ENCODE data around the gene HAAO.
"Not testable (repeated sequence)": the region's sequence is repeated elsewhere in the genome, so short reads cannot be mapped to it uniquely, and the experiment has no call there.

The HAAO gene

DNA sequence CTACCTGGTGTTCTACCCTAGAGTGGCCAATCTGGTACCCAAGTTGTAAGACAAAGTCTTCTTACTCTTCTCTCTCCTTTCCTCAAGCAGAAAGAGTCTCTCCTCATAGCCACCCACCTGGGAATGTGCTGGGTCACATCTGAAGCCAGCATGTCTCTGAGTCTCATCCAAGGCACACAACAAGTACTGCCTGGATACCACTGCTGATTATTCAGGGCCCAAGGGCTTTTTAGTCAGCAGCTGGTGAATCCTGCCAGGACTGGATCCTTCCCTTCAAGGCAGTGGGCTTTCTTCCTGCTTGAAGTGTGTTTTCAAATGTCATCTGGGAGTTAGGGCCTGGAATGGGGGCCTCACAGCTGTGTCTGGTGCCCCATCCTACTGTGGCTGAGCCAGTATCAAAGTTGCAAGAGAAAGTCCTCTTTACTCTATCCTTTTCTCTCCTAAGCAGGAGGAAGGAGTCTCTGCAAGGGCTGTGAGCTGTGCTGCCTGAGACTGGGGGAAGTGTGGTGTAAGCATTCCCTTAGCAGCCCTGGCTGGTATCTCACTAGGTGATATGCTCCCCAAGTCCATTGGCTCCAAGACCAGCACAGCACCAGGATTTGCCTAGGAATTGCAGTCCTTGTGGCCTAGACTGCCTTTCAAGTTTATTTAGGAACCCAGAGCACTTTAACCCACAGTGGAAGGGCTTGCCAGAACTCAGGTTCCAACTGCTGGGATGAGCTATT is 55.6 kb downstream of the HAAO start:
- H3K4me3 Mint-ChIP-seq: no peak overlapping the region
- no peak overlapping the region for H3K27ac Mint-ChIP-seq (ENCODE audit: low read depth)
- no peak for ATAC-seq (replicated peaks; ENCODE audit: extremely low read depth, poor library complexity, severe bottlenecking)
- no peaks in the 10 kb centered on the region for H3K27me3 Mint-ChIP-seq
- no peak for DNase-seq (ENCODE audit: low spot score in 2 of 2)
- peaks cover 11% of the 10 kb centered on the region for H3K36me3 Mint-ChIP-seq (ENCODE audit: insufficient read depth)
- no peaks in the 10 kb centered on the region for H3K4me1 Mint-ChIP-seq
- peaks cover 26% of the 10 kb centered on the region for H3K9me3 Mint-ChIP-seq

DNA sequence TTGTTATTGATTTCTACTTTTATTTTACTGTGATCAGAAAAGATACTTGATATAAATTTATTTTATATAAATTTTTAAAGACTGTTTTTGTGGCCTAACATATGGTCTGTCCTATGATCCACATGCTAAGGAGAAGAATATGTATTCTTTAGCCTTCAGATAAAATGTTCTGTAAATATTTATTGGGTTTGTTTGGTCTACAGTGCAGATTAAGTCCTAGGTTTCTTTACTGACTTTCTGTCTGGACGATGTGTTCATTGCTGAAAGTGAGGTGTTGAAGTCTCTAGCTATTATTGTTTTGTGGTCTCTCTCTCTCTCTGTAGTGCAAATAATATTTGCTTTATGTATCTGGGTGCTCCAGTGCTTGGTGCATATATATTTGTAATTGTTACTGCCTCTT is 58.5 kb downstream of the HAAO start:
- no peak for DNase-seq (ENCODE audit: low spot score in 2 of 2)
- H3K4me3 Mint-ChIP-seq: no peak overlapping the region
- H3K27me3 Mint-ChIP-seq: no peaks in the 10 kb centered on the region
- H3K27ac Mint-ChIP-seq (ENCODE audit: low read depth): no peak overlapping the region
- no peaks in the 10 kb centered on the region for H3K4me1 Mint-ChIP-seq
- ATAC-seq (replicated peaks; ENCODE audit: extremely low read depth, poor library complexity, severe bottlenecking): no peak
- H3K36me3 Mint-ChIP-seq (ENCODE audit: insufficient read depth): peaks cover 14% of the 10 kb centered on the region
- peaks cover 26% of the 10 kb centered on the region for H3K9me3 Mint-ChIP-seq

DNA sequence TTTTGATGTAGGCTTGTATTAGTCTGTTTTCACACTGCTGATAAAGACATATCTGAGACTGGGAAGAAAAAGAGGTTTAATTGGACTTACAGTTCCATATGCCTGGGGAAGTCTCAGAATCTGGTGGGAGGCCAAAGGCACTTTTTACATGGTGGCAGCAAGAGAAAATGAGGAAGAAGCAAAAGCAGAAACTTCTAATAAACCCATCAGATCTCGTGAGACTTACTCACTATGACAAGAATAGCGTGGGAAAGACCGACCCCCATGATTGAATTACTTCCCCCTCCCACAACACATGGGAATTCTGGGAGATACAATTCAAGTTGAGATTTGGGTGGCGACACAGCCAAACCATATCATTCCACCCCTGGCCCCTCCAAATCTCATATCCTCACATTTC is 61.1 kb downstream of the HAAO start:
- H3K27me3 Mint-ChIP-seq; H3K27ac Mint-ChIP-seq (ENCODE audit: low read depth); DNase-seq (ENCODE audit: low spot score in 2 of 2); ATAC-seq (replicated peaks; ENCODE audit: extremely low read depth, poor library complexity, severe bottlenecking); H3K4me1 Mint-ChIP-seq; H3K4me3 Mint-ChIP-seq: not testable (repeated sequence)
- H3K9me3 Mint-ChIP-seq: peaks cover 26% of the 10 kb centered on the region
- H3K36me3 Mint-ChIP-seq (ENCODE audit: insufficient read depth): peaks cover 11% of the 10 kb centered on the region

DNA sequence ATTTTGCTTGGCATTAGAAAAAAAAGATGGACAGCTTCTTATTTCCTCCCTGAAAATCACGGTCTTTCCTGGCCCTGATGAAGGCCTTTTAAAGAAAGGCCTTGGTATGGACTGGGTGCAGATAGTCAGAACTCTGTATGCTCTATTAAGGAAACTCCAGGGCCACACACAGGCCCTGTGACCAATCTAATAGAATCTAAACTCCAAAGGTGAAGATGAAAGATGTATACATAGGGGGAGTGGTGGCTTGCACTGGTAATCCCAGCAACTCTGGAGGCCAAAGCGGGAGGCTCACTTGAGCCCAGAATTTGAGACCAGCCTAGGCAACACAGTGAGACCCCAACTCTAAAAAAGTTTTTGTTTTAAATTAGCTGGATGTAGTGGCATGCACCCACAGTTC is 65.7 kb downstream of the HAAO start:
- Mint-ChIP-seq H3K27me3 (no peaks in the 10 kb centered on the region), H3K4me1 (no peaks in the 10 kb centered on the region), H3K4me3 (no peak overlapping the region), H3K36me3 (ENCODE audit: insufficient read depth) (peaks cover 6% of the 10 kb centered on the region), H3K27ac (ENCODE audit: low read depth) (no peak overlapping the region), H3K9me3 (no peaks in the 10 kb centered on the region)
- ATAC-seq (replicated peaks; ENCODE audit: extremely low read depth, poor library complexity, severe bottlenecking) (no peak), DNase-seq (ENCODE audit: low spot score in 2 of 2) (no peak)

DNA sequence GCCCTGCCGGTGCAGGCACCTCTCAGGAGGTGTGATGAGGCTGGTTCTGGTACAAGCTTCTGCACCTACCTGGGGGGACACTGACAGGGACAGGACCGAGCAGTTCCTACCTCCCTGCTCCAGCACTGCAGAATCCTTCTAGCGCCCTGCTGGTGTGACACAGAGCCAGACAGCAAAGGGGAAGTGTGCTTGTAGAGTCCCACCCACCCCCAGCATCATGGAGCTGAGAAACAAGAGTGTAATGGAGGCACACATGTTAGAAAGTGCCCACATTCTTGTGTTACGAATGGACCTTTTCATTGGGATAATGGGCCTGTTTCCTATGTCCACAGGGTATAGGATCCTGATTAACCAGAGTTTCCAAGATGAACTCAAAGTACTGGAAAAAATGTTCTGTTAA is 66.7 kb downstream of the HAAO start:
- DNase-seq (ENCODE audit: low spot score in 2 of 2) (no peak), ATAC-seq (replicated peaks; ENCODE audit: extremely low read depth, poor library complexity, severe bottlenecking) (no peak)
- H3K27me3 Mint-ChIP-seq: no peaks in the 10 kb centered on the region
- H3K36me3 Mint-ChIP-seq (ENCODE audit: insufficient read depth): peaks cover 8% of the 10 kb centered on the region
- no peak overlapping the region for H3K4me3 Mint-ChIP-seq
- H3K27ac Mint-ChIP-seq (ENCODE audit: low read depth): no peak overlapping the region
- H3K9me3 Mint-ChIP-seq: no peaks in the 10 kb centered on the region
- H3K4me1 Mint-ChIP-seq: no peaks in the 10 kb centered on the region

DNA sequence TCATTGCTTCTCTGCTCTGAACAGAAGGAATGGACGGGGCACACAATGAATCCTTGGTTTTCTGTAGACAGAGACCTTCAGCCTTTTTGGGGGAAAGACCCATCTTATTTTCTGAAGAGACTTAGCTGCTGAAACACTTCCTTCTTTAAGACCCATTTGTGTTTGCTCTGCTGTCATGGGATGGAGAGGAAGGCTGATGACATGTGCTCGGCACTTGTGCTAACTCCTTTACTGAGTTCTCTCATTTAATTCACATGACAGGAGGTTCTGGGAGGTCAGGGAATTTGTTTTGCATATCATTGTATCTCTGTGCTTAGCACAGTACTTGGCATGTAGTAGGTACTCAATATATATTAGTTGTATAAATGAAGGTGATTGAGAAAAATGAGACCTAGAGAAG is 67.5 kb downstream of the HAAO start:
- Mint-ChIP-seq H3K27ac (ENCODE audit: low read depth) (no peak overlapping the region), H3K27me3 (no peaks in the 10 kb centered on the region), H3K9me3 (no peaks in the 10 kb centered on the region), H3K4me1 (no peaks in the 10 kb centered on the region), H3K4me3 (no peak overlapping the region), H3K36me3 (ENCODE audit: insufficient read depth) (peaks cover 8% of the 10 kb centered on the region)
- ATAC-seq (replicated peaks; ENCODE audit: extremely low read depth, poor library complexity, severe bottlenecking): no peak
- no peak for DNase-seq (ENCODE audit: low spot score in 2 of 2)

DNA sequence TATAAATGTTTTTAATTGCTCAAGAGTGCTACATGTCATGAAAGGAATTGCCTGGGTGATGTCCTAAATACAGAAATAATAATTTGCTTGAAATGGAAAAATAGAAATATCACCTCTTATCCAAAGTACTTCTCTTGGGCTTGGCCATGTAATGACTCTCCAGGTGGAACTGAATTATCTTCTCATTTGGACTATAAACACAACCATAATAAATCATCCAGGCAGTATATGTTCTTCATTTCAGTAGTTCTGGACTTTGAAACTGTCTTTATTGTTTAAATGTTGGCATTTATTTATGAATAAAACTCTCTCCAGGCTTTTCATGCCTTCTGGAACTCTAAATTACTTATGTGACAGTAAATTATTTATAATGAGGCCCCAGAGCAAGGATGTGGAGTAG is 68.9 kb downstream of the HAAO start:
- Mint-ChIP-seq H3K27me3 (no peaks in the 10 kb centered on the region), H3K4me3 (no peak overlapping the region), H3K4me1 (no peaks in the 10 kb centered on the region), H3K36me3 (ENCODE audit: insufficient read depth) (peaks cover 4% of the 10 kb centered on the region), H3K9me3 (no peaks in the 10 kb centered on the region), H3K27ac (ENCODE audit: low read depth) (no peak overlapping the region)
- ATAC-seq (replicated peaks; ENCODE audit: extremely low read depth, poor library complexity, severe bottlenecking) (no peak), DNase-seq (ENCODE audit: low spot score in 2 of 2) (no peak)

DNA sequence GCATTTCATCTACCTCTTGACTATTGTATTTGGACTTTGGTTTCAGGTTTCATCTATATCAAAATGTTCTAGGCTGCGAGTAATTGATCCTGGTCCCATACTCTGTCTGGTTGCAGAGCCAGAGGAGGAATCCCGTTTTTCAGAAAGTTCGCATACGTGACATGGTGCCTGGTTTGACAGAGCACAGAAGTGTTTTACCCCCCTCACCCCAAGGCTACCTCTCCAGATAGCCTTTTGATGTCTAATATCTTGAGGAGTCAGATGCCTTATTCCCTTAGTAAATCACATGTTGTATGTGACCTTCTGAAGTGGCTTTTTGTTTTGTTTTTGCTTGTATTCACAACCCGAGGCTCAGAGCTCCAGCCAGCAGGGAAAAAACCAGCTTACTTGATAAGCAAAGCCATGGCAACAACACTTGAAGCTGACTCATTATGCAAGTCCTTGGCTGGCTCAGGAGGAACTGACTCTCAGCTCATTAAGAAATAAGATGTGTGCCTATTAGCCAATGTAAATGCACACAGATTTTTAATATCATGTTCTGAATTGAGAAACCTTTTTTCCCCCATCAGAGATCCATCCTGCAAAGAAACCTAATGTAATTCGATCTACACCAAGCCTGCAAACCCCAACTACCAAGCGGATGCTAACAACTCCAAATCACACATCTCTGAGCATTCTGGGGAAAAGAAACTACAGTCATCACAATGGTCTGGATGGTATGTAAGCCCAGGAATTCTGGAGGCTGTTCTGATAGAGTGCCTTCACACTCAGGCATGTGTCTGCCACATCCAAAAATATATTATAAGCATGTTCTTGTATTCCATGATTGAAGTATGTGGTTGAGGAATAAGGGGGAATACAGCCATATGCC is 69.8 kb downstream of the HAAO start:
- no peak overlapping the region for H3K27ac Mint-ChIP-seq (ENCODE audit: low read depth)
- no peaks in the 10 kb centered on the region for H3K4me1 Mint-ChIP-seq
- no peaks in the 10 kb centered on the region for H3K9me3 Mint-ChIP-seq
- H3K4me3 Mint-ChIP-seq: no peak overlapping the region
- H3K36me3 Mint-ChIP-seq (ENCODE audit: insufficient read depth): peaks cover 4% of the 10 kb centered on the region
- ATAC-seq (replicated peaks; ENCODE audit: extremely low read depth, poor library complexity, severe bottlenecking): no peak
- no peaks in the 10 kb centered on the region for H3K27me3 Mint-ChIP-seq
- no peak for DNase-seq (ENCODE audit: low spot score in 2 of 2)

DNA sequence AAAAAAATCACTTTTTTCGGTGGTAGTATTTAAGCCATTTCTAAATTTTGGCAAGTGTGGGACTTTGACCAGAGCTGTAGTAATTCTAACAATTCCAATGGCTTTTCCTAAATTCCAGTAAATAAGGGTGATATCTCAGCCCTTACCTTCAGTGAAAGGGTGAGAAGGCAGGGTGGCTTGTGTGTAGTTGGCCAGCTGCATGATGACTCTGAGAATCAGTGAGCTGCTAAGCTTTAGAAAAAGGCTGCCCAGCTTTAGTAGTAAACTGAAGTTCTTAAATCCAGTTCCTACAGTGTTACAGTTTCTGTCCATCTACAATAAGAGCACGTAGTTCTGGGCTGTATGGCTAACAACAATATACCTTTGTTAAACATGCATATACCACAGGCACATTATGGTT is 70.5 kb downstream of the HAAO start:
- DNase-seq (ENCODE audit: low spot score in 2 of 2) (no peak), ATAC-seq (replicated peaks; ENCODE audit: extremely low read depth, poor library complexity, severe bottlenecking) (no peak)
- no peaks in the 10 kb centered on the region for H3K27me3 Mint-ChIP-seq
- no peaks in the 10 kb centered on the region for H3K4me1 Mint-ChIP-seq
- H3K4me3 Mint-ChIP-seq: no peak overlapping the region
- no peaks in the 10 kb centered on the region for H3K9me3 Mint-ChIP-seq
- H3K36me3 Mint-ChIP-seq (ENCODE audit: insufficient read depth): peaks cover 4% of the 10 kb centered on the region
- no peak overlapping the region for H3K27ac Mint-ChIP-seq (ENCODE audit: low read depth)
